HG02885 (cell line): ENCODE results near the gene YJEFN3.

ENCODE experiments used
- ATAC-seq: cut with Tn5 transposase; IDR thresholded peaks from one replicate; pipeline ENCODE4 v1.9.1; 2021; ENCODE audit warnings: mild to moderate bottlenecking; ENCODE audit not compliant: unreplicated experiment, poor library complexity

YJEFN3 gene

GRCh38 chr19:19575411-19575810 lies 46.7 kb downstream of the YJEFN3 start:
- ATAC-seq: no peak

DNA sequence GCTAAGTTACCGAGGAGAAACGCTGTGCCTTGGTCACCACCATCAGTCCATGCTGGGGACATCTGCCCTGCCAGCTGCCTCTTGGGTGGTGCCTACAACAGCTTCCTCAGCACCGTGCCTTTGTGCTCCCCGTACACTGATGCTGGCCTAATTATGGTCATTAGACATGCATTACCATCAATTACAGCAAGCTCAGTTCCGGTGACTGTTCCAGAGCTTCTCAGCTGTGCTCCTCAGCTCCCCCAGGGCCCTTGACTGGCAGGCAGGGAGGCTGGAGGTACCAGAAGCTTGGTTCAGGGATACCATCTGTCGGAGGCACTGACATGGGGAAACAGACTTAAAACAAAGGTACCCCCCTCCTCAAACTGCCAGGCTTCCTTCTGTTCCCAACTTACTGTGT lies 49.5 kb downstream of the YJEFN3 start:
- no peak for ATAC-seq

GRCh38 chr19:19579533-19580361 lies 51.0 kb downstream of the YJEFN3 start:
- ATAC-seq: no peak

- ATAC-seq: no peak
Observed at GRCh38 chr19:19580418-19580817, 51.7 kb downstream of the YJEFN3 start.

DNA sequence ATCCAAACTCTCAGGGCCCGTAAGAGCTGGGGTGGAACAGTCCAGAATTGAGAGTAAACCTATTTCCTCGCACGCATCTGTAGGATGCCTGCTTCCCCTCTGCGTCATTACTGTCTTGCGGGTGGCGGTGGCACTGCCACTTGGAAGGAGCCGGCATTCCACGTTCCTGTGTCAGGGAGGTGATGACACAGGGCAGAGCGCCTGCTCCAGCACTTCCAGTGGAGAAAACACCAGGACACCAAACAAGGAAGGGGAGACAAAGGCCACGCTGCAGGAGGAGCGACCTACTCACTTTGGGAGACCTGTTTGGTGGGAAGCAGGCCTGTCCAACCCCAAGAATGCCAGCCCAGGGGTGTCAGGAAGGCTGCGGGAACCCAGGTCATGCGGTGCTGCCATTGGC lies 52.7 kb downstream of the YJEFN3 start:
- no peak for ATAC-seq

- ATAC-seq: no peak
Observed at GRCh38 chr19:19582471-19582870, 53.8 kb downstream of the YJEFN3 start.

- ATAC-seq: no peak
Observed at GRCh38 chr19:19584356-19584755, 55.6 kb downstream of the YJEFN3 start.
